Umbilical cord (tissue), 2 donors: ENCODE measurements around the gene ACTN2. TPM values are rescaled to one million over a fixed set of nuclear protein-coding genes. Genes with fewer than 3 reads are reported as not detected.

Source experiments
- DNase-seq: peaks from one replicate; pipeline ENCODE4 v3.0.0-alpha.2; 2015; ENCODE audit warnings: low spot score
- total RNA-seq: library from RNA; depleted of rRNA; stranded (reverse); fragments of >200 nt; gene quantifications from one replicate; pipeline ENCODE4 v1.2.3, GENCODE V29; 2014; ENCODE audit warnings: low replicate concordance; ENCODE audit not compliant: insufficient read depth

The ACTN2 gene
- total RNA-seq, 1 donor from 2014 or later, result 1.4 TPM

GRCh38 chr1:236742421-236743160, 56.3 kb downstream of the ACTN2 start:
- DNase-seq, result no peak

GRCh38 chr1:236744533-236744932, 58.2 kb downstream of the ACTN2 start:
- no peak for DNase-seq

GRCh38 chr1:236746785-236747184, 60.5 kb downstream of the ACTN2 start:
- no peak for DNase-seq

GRCh38 chr1:236747311-236747985, 61.1 kb downstream of the ACTN2 start:
- DNase-seq, result no peak

GRCh38 chr1:236748268-236748870, 62.1 kb downstream of the ACTN2 start:
- no peak for DNase-seq

- DNase-seq, result no peak
These were observed 64.6 kb downstream of the ACTN2 start for GRCh38 chr1:236750928-236751327.

GRCh38 chr1:236751385-236751784, 65.1 kb downstream of the ACTN2 start:
- no peak for DNase-seq

- DNase-seq, result no peak
These were observed 65.6 kb downstream of the ACTN2 start for GRCh38 chr1:236751935-236752334.

- DNase-seq, result peak; percentile 71
These were observed 67.2 kb downstream of the ACTN2 start for GRCh38 chr1:236753516-236753915.

GRCh38 chr1:236753964-236754363, 67.7 kb downstream of the ACTN2 start:
- no peak for DNase-seq

GRCh38 chr1:236754525-236755210, 68.4 kb downstream of the ACTN2 start:
- DNase-seq, result no peak

GRCh38 chr1:236757640-236758039, 71.3 kb downstream of the ACTN2 start:
- no peak for DNase-seq

GRCh38 chr1:236759252-236759859, 73.1 kb downstream of the ACTN2 start:
- DNase-seq, result peak; percentile 42

- no peak for DNase-seq
These were observed 74.2 kb downstream of the ACTN2 start for GRCh38 chr1:236760480-236760879.

- no peak for DNase-seq
These were observed 74.7 kb downstream of the ACTN2 start for GRCh38 chr1:236760986-236761385.

- DNase-seq, result no peak
These were observed 75.3 kb downstream of the ACTN2 start for GRCh38 chr1:236761397-236762132.

GRCh38 chr1:236762410-236762809, 76.1 kb downstream of the ACTN2 start:
- no peak for DNase-seq

GRCh38 chr1:236765831-236766230, 79.5 kb downstream of the ACTN2 start:
- DNase-seq, result no peak

GRCh38 chr1:236766506-236766905, 80.2 kb downstream of the ACTN2 start:
- no peak for DNase-seq

GRCh38 chr1:236767276-236767675, 81.0 kb downstream of the ACTN2 start:
- DNase-seq, result no peak

- DNase-seq, result no peak
These were observed 82.3 kb downstream of the ACTN2 start for GRCh38 chr1:236768601-236769000.
